Loucy (cell line): ENCODE results near the gene PARP8.

Experiments used
- EZH2phosphoT487 ChIP-seq: fragments of 200-600 bp; IDR thresholded peaks from 2 replicates; pipeline ENCODE4 v1.6.1; 2018; ENCODE audit warnings: antibody characterized with exemption, mild to moderate bottlenecking, moderate library complexity, borderline replicate concordance
- TF ChIP-seq, protein P1 (sequence below): fragments of 200-600 bp; sonication (generic); conservative IDR thresholded peaks from 2 replicates; pipeline ENCODE4 v1.5.1; 2014; ENCODE audit warnings: mild to moderate bottlenecking, antibody characterized with exemption, low read length

DNA sequence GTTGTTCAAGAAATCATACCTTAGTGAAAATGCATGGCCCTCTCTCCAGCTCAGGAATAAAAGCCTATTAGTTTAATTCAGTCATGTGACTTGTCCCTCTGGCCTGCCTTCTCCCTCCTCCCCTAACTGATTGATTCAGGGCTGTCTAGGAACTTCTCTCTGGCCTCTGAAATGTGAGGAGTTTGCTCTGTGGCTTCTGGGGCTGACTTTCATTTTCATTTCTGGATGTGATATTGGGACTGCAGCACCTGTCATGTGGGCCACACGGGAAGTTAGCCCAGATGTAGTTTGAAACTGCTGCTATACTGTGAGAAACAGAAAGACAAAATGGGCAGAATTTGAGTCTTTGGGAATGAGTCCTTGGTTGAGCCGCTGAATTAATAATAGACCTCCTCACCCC lies 44.8 kb downstream of the PARP8 start:
- TF ChIP-seq, protein P1, sequence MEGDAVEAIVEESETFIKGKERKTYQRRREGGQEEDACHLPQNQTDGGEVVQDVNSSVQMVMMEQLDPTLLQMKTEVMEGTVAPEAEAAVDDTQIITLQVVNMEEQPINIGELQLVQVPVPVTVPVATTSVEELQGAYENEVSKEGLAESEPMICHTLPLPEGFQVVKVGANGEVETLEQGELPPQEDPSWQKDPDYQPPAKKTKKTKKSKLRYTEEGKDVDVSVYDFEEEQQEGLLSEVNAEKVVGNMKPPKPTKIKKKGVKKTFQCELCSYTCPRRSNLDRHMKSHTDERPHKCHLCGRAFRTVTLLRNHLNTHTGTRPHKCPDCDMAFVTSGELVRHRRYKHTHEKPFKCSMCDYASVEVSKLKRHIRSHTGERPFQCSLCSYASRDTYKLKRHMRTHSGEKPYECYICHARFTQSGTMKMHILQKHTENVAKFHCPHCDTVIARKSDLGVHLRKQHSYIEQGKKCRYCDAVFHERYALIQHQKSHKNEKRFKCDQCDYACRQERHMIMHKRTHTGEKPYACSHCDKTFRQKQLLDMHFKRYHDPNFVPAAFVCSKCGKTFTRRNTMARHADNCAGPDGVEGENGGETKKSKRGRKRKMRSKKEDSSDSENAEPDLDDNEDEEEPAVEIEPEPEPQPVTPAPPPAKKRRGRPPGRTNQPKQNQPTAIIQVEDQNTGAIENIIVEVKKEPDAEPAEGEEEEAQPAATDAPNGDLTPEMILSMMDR = no peak
- no peak for TF ChIP-seq EZH2phosphoT487
